ENCODE measurements around the gene FAM53B. TPM values are rescaled to one million over a fixed set of nuclear protein-coding genes. Genes with fewer than 3 reads are reported as not detected.

The FAM53B gene
- total RNA-seq, 1 experiment from 2014 or later, result 11.2 TPM

DNA sequence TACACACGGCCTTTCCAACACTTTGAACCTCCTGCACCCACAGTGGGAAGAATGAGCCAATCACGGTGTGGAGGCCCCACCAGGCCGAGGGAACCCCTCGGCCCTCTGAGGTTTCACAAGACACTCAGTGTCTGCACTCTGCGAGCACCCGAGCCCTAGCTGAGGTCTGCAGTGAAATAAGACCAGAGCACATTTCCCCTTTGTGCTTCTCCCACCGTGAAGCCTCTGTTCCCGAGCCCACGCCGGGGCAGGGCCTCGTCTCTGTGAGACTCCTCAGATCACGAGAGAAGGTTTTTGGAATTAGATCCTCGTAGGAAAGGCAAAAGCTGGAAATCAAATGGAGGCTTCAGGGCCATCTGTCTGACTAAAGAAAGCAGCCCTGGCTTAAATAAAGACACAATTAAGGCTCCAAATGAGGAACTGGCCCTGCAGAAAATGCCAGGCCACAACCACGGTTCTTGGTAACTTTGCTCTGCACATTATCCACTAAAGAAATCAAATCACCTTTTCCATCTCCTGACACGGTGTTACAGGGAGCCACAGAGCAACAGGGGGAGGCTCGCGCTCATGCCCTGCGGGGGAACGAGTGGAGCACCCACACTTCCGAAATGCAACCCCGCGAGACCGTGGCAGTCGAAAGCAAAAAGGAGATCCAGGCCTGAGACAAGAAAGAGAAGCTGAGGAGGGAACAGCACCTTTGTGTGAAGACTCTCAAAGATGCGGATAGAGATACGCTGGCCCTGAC lies 43.7 kb downstream of the FAM53B start:
- TF ChIP-seq CTCF (IDR thresholded peaks at IDR 0.05; ENCODE audit: unreplicated experiment), result no peak
- intact Hi-C loops (cut with micrococcal nuclease; ENCODE audit: unreplicated experiment), result no loop called here
- BruUV-seq (replicated peaks), result no TSS peak

DNA sequence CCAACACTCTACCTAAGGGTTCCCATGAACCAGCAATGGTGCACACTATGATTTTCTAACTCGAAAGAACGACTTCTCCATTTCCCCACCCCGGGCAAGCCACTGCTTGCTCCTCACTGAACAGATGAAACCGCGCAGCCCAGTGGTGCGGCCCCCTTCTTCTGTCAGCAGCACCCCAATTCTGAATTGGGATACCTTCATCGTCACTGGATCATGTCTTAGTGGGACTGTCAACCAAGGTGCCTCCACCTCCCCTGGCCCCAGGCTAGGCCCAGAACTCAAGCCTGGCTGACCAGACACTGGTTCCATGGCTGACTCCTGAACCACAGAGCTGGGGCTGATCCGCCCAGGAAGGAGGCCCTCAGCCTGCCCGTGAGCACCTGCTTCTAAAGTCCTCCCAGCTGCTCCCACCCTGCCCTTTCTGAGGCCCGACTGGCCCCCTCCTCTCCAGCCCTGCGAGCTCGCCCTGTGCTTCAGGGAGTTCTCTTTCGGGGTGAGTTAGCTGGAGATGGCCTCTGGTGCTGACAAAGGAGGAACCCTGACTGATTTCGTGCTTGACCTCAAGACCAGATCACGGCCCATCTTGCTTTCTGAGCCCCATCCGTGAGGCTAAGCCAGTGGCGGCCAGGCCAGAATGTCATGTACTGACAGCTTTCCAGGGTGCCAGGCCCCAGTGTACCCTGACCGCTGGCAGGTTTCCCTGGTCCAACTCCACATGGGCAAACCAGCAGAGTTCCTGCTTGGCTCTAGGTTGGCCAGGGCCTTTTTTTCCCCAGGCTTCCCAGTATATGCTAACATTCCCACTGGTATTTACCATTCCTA lies 44.5 kb downstream of the FAM53B start:
- H3K36me3 Mint-ChIP-seq (ENCODE audit: insufficient read depth, unreplicated experiment), result peaks cover 5% of the 10 kb centered on the region
- H3K27ac Mint-ChIP-seq (ENCODE audit: unreplicated experiment), result no peak overlapping the region
- H3K4me3 Mint-ChIP-seq (ENCODE audit: low read depth, unreplicated experiment), result no peak overlapping the region
- H3K27me3 Mint-ChIP-seq (ENCODE audit: unreplicated experiment), result no peaks in the 10 kb centered on the region
- no peaks in the 10 kb centered on the region for H3K9me3 Mint-ChIP-seq (ENCODE audit: low read depth, unreplicated experiment)
- DNase-seq, result no peak
- TF ChIP-seq CTCF (IDR thresholded peaks at IDR 0.05; ENCODE audit: unreplicated experiment), result no peak
- intact Hi-C loops (cut with micrococcal nuclease; ENCODE audit: unreplicated experiment), result no loop called here
- no TSS peak for BruUV-seq (replicated peaks)
- CTCF ChIA-PET, result interaction anchor here (0.6 kb wide), 1 partner anchor 461 kb away, joined by 5 read pairs; no protein-coding TSS in a partner anchor
- H3K4me1 Mint-ChIP-seq (ENCODE audit: low read depth, unreplicated experiment), result no peaks in the 10 kb centered on the region

More for the DNA sequence above, 43.7 kb downstream of the FAM53B start:
- no peak overlapping the region for H3K27ac Mint-ChIP-seq (ENCODE audit: unreplicated experiment)
- no peaks in the 10 kb centered on the region for H3K9me3 Mint-ChIP-seq (ENCODE audit: low read depth, unreplicated experiment)
- H3K27me3 Mint-ChIP-seq (ENCODE audit: unreplicated experiment), result no peaks in the 10 kb centered on the region
- CTCF ChIA-PET, result no interaction called here
- H3K4me3 Mint-ChIP-seq (ENCODE audit: low read depth, unreplicated experiment), result no peak overlapping the region
- DNase-seq, result no peak
- no peaks in the 10 kb centered on the region for H3K36me3 Mint-ChIP-seq (ENCODE audit: insufficient read depth, unreplicated experiment)
- H3K4me1 Mint-ChIP-seq (ENCODE audit: low read depth, unreplicated experiment), result no peaks in the 10 kb centered on the region

DNA sequence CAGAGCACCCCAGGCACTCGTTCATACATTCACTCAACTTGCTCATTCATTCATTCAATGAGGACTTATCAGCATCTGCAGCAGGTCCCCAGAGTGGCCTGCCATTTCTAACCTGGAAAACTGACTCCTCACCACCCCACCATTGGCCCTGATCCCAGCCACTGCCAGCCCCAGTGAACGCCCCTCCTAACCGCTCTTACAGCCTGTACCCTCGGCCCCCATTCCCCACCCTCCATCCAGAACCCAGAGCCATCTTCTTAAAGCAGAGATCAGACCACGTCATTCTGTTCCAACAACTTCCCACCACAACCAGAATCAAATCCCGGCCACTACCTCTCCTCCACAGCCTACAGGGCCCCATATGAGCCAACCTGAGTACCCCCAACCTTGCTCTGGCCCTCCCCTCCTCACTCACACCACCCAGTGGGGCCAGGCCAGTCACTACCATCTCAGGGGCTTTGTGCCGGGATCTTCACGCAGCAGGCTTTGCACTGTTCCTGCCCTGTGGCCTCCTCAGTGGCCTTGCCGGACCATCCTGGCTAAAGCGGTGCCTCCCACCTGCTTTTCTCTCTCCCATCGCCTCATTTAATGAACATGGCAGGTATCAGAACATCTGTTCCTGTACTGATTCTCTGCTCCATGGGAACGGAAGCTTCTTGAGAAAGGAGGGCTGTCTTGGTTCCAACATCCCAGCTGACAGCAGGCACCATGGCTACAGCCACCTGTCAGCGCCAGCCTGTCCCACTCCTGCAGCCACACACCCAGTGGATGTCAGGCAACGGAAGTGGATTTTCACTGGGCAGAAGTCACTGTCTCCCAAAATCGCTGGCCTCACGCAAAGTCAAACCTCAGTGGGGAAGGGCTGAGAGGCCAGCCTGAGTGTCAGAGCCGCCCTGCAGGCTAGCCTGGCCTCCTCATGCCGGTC lies 45.4 kb downstream of the FAM53B start:
- H3K9me3 Mint-ChIP-seq (ENCODE audit: low read depth, unreplicated experiment), result no peaks in the 10 kb centered on the region
- H3K36me3 Mint-ChIP-seq (ENCODE audit: insufficient read depth, unreplicated experiment), result peaks cover 5% of the 10 kb centered on the region
- CTCF ChIA-PET, result interaction anchor here (0.6 kb wide), 1 partner anchor 462 kb away, joined by 5 read pairs; no protein-coding TSS in a partner anchor
- H3K4me3 Mint-ChIP-seq (ENCODE audit: low read depth, unreplicated experiment), result no peak overlapping the region
- no peaks in the 10 kb centered on the region for H3K27me3 Mint-ChIP-seq (ENCODE audit: unreplicated experiment)
- no peaks in the 10 kb centered on the region for H3K4me1 Mint-ChIP-seq (ENCODE audit: low read depth, unreplicated experiment)
- no TSS peak for BruUV-seq (replicated peaks)
- DNase-seq, result no peak
- intact Hi-C loops (cut with micrococcal nuclease; ENCODE audit: unreplicated experiment), result no loop called here
- no peak for TF ChIP-seq CTCF (IDR thresholded peaks at IDR 0.05; ENCODE audit: unreplicated experiment)
- H3K27ac Mint-ChIP-seq (ENCODE audit: unreplicated experiment), result no peak overlapping the region

GRCh38 chr10:124697837-124698544 lies 46.2 kb downstream of the FAM53B start:
- H3K27me3 Mint-ChIP-seq (ENCODE audit: unreplicated experiment), result no peaks in the 10 kb centered on the region
- intact Hi-C loops (cut with micrococcal nuclease; ENCODE audit: unreplicated experiment), result no loop called here
- H3K36me3 Mint-ChIP-seq (ENCODE audit: insufficient read depth, unreplicated experiment), result peaks cover 5% of the 10 kb centered on the region
- DNase-seq, result no peak
- H3K9me3 Mint-ChIP-seq (ENCODE audit: low read depth, unreplicated experiment), result no peaks in the 10 kb centered on the region
- no peaks in the 10 kb centered on the region for H3K4me1 Mint-ChIP-seq (ENCODE audit: low read depth, unreplicated experiment)
- no peak overlapping the region for H3K4me3 Mint-ChIP-seq (ENCODE audit: low read depth, unreplicated experiment)
- BruUV-seq (replicated peaks), result no TSS peak
- H3K27ac Mint-ChIP-seq (ENCODE audit: unreplicated experiment), result no peak overlapping the region
- no peak for TF ChIP-seq CTCF (IDR thresholded peaks at IDR 0.05; ENCODE audit: unreplicated experiment)
- CTCF ChIA-PET, result no interaction called here

Measured in Calu3 (cell line).